IPS-20b (cell line): ENCODE measurements around the gene ADAMTS5.

ENCODE experiments used
- H3K27ac ChIP-seq: one replicate; pipeline ENCODE4 v1.5.1; 2013; ENCODE audit warnings: low read length
- H3K27me3 ChIP-seq: 2 replicates; pipeline ENCODE4 v1.6.1; 2013; ENCODE audit warnings: mild to moderate bottlenecking, low read length, inconsistent platforms; ENCODE audit not compliant: insufficient read depth
- H3K36me3 ChIP-seq: 2 replicates; pipeline ENCODE4 v1.6.1; 2013; ENCODE audit warnings: low read depth, mild to moderate bottlenecking, inconsistent platforms, low read length, moderate library complexity; ENCODE audit not compliant: insufficient read depth
- H3K4me1 ChIP-seq: 2 replicates; pipeline ENCODE4 v1.6.1; 2013; ENCODE audit warnings: mild to moderate bottlenecking, control low read depth, inconsistent platforms, low read length, moderate library complexity; ENCODE audit not compliant: insufficient read depth
- H3K4me3 ChIP-seq: 2 replicates; pipeline ENCODE4 v1.5.1; 2013; ENCODE audit warnings: mild to moderate bottlenecking, low read length, inconsistent platforms
- H3K9ac ChIP-seq: 2 replicates; pipeline ENCODE4 v1.6.1; 2013; ENCODE audit warnings: low read depth, mild to moderate bottlenecking, inconsistent platforms, low read length, moderate library complexity
- H3K9me3 ChIP-seq: 2 replicates; pipeline ENCODE4 v1.6.1; 2013; ENCODE audit warnings: mild to moderate bottlenecking, low read depth, low read length, inconsistent platforms; ENCODE audit not compliant: insufficient read depth

The ADAMTS5 gene

GRCh38 chr21:26946744-26947446 is 20.0 kb downstream of the ADAMTS5 start:
- H3K36me3 ChIP-seq: no peaks in the 10 kb centered on the region
- H3K27me3 ChIP-seq: peaks cover 13% of the 10 kb centered on the region; the same call in 1 of the 2 replicates

GRCh38 chr21:26945916-26946675 is 20.8 kb downstream of the ADAMTS5 start:
- no peak overlapping the region for H3K27ac ChIP-seq
- no peaks in the 10 kb centered on the region for H3K36me3 ChIP-seq
- peaks cover 22% of the 10 kb centered on the region for H3K4me1 ChIP-seq
- no peak overlapping the region for H3K9ac ChIP-seq
- peaks cover 13% of the 10 kb centered on the region; the same call in 1 of the 2 replicates for H3K27me3 ChIP-seq
- H3K4me3 ChIP-seq: no peak overlapping the region
- no peaks in the 10 kb centered on the region for H3K9me3 ChIP-seq

More at GRCh38 chr21:26946744-26947446, 20.0 kb downstream of the ADAMTS5 start:
- H3K4me3 ChIP-seq: 0 out of 2 replicates have a peak overlapping the region, but pooled peaks have one; percentile 18
- peaks cover 22% of the 10 kb centered on the region for H3K4me1 ChIP-seq
- H3K27ac ChIP-seq: no peak overlapping the region
- peak overlapping the region; percentile 17; the same call in 1 of the 2 replicates for H3K9ac ChIP-seq
- no peaks in the 10 kb centered on the region for H3K9me3 ChIP-seq

DNA sequence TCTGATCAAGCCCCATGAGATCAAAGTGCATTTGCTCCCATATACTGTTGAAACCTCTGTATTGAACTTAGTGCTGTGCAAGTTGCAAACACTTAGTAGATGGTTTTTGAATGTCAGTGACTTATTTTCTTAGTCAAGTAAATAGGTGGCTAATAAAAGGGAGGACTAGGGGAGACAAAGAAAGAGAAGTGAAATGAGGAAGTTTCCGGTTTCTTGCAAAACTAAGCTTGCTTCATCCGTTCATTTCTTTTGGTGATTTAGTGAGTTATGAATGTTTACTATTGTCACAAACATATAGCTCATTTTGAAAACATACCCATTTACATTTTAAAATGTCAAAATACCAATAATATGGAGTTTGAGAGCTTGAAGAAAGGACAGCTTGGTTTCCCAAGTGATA is 23.0 kb downstream of the ADAMTS5 start:
- H3K27me3 ChIP-seq: peaks cover 13% of the 10 kb centered on the region; the same call in 1 of the 2 replicates
- H3K4me3 ChIP-seq: no peak overlapping the region
- no peak overlapping the region for H3K27ac ChIP-seq
- no peaks in the 10 kb centered on the region for H3K9me3 ChIP-seq
- no peak overlapping the region for H3K9ac ChIP-seq
- no peaks in the 10 kb centered on the region for H3K36me3 ChIP-seq
- H3K4me1 ChIP-seq: peaks cover 26% of the 10 kb centered on the region

DNA sequence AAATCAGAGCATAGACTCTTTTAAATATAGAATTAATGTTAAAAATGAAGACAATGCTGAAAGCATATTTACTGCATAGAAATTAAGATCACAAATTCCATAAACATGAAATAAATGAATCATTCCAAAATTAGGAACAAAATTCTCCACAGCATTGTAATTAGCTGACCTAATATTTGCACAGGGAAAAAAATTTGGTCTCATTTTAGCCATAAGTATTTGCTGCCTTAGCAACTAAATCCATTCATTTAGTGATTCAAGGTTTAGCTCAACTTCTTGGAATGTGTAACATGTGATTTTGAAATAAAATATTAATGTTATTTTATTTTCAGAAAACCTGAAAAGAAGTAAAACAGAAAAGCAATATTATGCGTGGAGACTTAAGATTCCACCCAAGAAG is 25.5 kb downstream of the ADAMTS5 start:
- no peak overlapping the region for H3K4me3 ChIP-seq
- peaks cover 15% of the 10 kb centered on the region; the same call in 1 of the 2 replicates for H3K4me1 ChIP-seq
- no peak overlapping the region for H3K27ac ChIP-seq
- H3K9me3 ChIP-seq: no peaks in the 10 kb centered on the region
- no peaks in the 10 kb centered on the region for H3K36me3 ChIP-seq
- H3K27me3 ChIP-seq: peaks cover 13% of the 10 kb centered on the region; the same call in 1 of the 2 replicates
- no peak overlapping the region for H3K9ac ChIP-seq

DNA sequence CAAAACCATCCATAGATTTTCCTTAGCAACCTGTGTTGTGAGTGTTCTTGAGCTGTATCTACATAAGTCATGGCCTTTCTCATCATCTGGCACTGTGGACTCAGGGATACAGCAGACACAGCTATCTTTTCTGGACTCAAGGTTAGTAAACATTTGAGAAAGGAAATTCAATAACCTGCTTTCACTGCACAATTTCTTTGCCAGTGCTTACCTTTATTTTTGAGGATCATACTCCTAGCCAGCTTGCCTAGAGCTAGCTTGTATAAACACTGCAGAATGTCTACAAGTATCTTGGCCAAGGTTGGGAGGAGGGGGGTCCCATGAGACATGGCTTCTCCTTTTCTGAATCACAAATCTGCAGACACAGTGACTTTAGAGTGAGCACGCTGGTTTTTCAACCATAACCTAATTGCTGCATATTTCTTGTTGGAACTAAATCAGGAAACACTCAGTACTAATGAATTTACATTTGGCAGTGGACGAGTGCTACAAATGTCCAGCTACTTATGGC is 27.2 kb downstream of the ADAMTS5 start:
- Histone ChIP-seq H3K27ac (no peak overlapping the region), H3K9ac (no peak overlapping the region), H3K4me1 (peaks cover 4% of the 10 kb centered on the region; the same call in 1 of the 2 replicates), H3K9me3 (no peaks in the 10 kb centered on the region), H3K36me3 (no peaks in the 10 kb centered on the region), H3K27me3 (no peaks in the 10 kb centered on the region), H3K4me3 (no peak overlapping the region)

- H3K27me3 ChIP-seq: no peaks in the 10 kb centered on the region
- no peak overlapping the region for H3K4me3 ChIP-seq
- peaks cover 4% of the 10 kb centered on the region; the same call in 1 of the 2 replicates for H3K4me1 ChIP-seq
- H3K27ac ChIP-seq: no peak overlapping the region
- no peak overlapping the region for H3K9ac ChIP-seq
- H3K9me3 ChIP-seq: no peaks in the 10 kb centered on the region
- H3K36me3 ChIP-seq: no peaks in the 10 kb centered on the region
These were observed 30.2 kb downstream of the ADAMTS5 start for GRCh38 chr21:26936641-26937040.

GRCh38 chr21:26935977-26936376 is 30.9 kb downstream of the ADAMTS5 start:
- H3K9ac ChIP-seq: no peak overlapping the region
- peaks cover 4% of the 10 kb centered on the region; the same call in 1 of the 2 replicates for H3K4me1 ChIP-seq
- no peak overlapping the region for H3K4me3 ChIP-seq
- no peaks in the 10 kb centered on the region for H3K36me3 ChIP-seq
- no peak overlapping the region for H3K27ac ChIP-seq
- no peaks in the 10 kb centered on the region for H3K9me3 ChIP-seq
- no peaks in the 10 kb centered on the region for H3K27me3 ChIP-seq

- Histone ChIP-seq H3K27ac (no peak overlapping the region), H3K4me3 (no peak overlapping the region), H3K27me3 (no peaks in the 10 kb centered on the region), H3K4me1 (no peaks in the 10 kb centered on the region), H3K9ac (no peak overlapping the region), H3K36me3 (no peaks in the 10 kb centered on the region), H3K9me3 (no peaks in the 10 kb centered on the region)
These were observed 32.5 kb downstream of the ADAMTS5 start for GRCh38 chr21:26934383-26934782.

- H3K9me3 ChIP-seq: no peaks in the 10 kb centered on the region
These were observed 33.4 kb downstream of the ADAMTS5 start for GRCh38 chr21:26933448-26933847.

GRCh38 chr21:26925636-26926035 is 41.3 kb downstream of the ADAMTS5 start:
- H3K4me3 ChIP-seq: no peak overlapping the region
- H3K27me3 ChIP-seq: no peaks in the 10 kb centered on the region
- H3K9me3 ChIP-seq: no peaks in the 10 kb centered on the region
- H3K4me1 ChIP-seq: peaks cover 14% of the 10 kb centered on the region; the same call in 1 of the 2 replicates
- no peak overlapping the region for H3K27ac ChIP-seq
- no peak overlapping the region for H3K9ac ChIP-seq
- no peaks in the 10 kb centered on the region for H3K36me3 ChIP-seq

More at GRCh38 chr21:26933448-26933847, 33.4 kb downstream of the ADAMTS5 start:
- Histone ChIP-seq H3K27ac (no peak overlapping the region), H3K36me3 (no peaks in the 10 kb centered on the region), H3K27me3 (no peaks in the 10 kb centered on the region), H3K9ac (no peak overlapping the region), H3K4me1 (no peaks in the 10 kb centered on the region), H3K4me3 (no peak overlapping the region)

GRCh38 chr21:26925122-26925521 is 41.8 kb downstream of the ADAMTS5 start:
- peaks cover 14% of the 10 kb centered on the region; the same call in 1 of the 2 replicates for H3K4me1 ChIP-seq
- H3K36me3 ChIP-seq: no peaks in the 10 kb centered on the region
- no peak overlapping the region for H3K4me3 ChIP-seq
- H3K9me3 ChIP-seq: no peaks in the 10 kb centered on the region
- H3K27me3 ChIP-seq: no peaks in the 10 kb centered on the region
- no peak overlapping the region for H3K27ac ChIP-seq
- H3K9ac ChIP-seq: no peak overlapping the region
